HCT116 (cell line): Measurements from ENCODE around the gene HDDC3. TPM values are rescaled to one million over a fixed set of nuclear protein-coding genes. Genes with fewer than 3 reads are reported as not detected.

Experiments used
- ATAC-seq: fragments of 200-7000 bp; cut with Tn5 transposase; 2 replicates; pipeline ENCODE4 v1.9.1; 2020; ENCODE audit warnings: mild to moderate bottlenecking, moderate library complexity
- BruUV-seq: library from RNA; stranded (reverse); fragments of 400-500 nt; replicated peaks from 2 replicates; lab custom pipeline; 2021; lab: Mats Ljungman, UMichigan
- CTCF ChIA-PET: fragments of 300-600 bp; sonication (Branson Sonifier 250); formaldehyde crosslinking; loops from one replicate; lab custom pipeline; 2021; ENCODE audit warnings: antibody characterized with exemption; lab: Charles Lee
- POLR2A ChIA-PET: fragments of 300-600, 350-600 bp; sonication (Branson Sonifier 250); formaldehyde crosslinking; loops from one replicate; lab custom pipeline; 2021; ENCODE audit warnings: antibody characterized with exemption; lab: Charles Lee
- RAD21 ChIA-PET, 2 experiments: fragments of 300-600 bp; sonication (Branson Sonifier 250); formaldehyde crosslinking; loops; one replicate each; lab custom pipeline; 2023; ENCODE audit warnings: low total read pairs in 2 of 2; ENCODE audit not compliant: uncharacterized antibody in 2 of 2, unreplicated experiment in 2 of 2, low non-redundant PET in 1 of 2; lab: Charles Lee
- DNase-seq: peaks from one replicate; pipeline ENCODE4 v3.0.0-alpha.2; 2010; ENCODE audit warnings: low read depth, low spot score
- H2AFZ ChIP-seq: fragments of 200-600 bp; shearing (Covaris generic), sonication (generic); 2 replicates; pipeline ENCODE4 v1.6.1; 2017; ENCODE audit warnings: low read depth, mixed run types, mixed read lengths, antibody characterized with exemption, low read length; ENCODE audit not compliant: poor library complexity, severe bottlenecking
- H3K27ac ChIP-seq: 2 replicates; pipeline ENCODE4 v1.5.1; 2012; ENCODE audit warnings: low read depth, low read length
- H3K27me3 ChIP-seq: fragments of 200-600 bp; sonication (generic); 2 replicates; pipeline ENCODE4 v1.6.1; 2016; ENCODE audit warnings: mixed run types, low read length, mixed read lengths; ENCODE audit not compliant: insufficient read depth
- H3K36me3 ChIP-seq, 2 experiments: fragments of 200-500 bp in 1 of 2; fragments of 200-600 bp in 1 of 2; sonication (Bioruptor generic) in 1 of 2; sonication (generic) in 1 of 2; 2 replicates each; pipeline versions ENCODE4 v1.5.1 to v1.6.1; 2014 to 2016; ENCODE audit warnings: low read length in 2 of 2, inconsistent platforms in 1 of 2, mixed read lengths in 1 of 2, mixed run types in 1 of 2; ENCODE audit not compliant: insufficient read depth in 2 of 2, control insufficient read depth in 1 of 2
- H3K4me1 ChIP-seq, 2 experiments: fragments of 200-600 bp in 1 of 2; sonication (generic) in 1 of 2; 2 replicates each; pipeline versions ENCODE4 v1.5.1 to v1.6.1; 2012 to 2017; ENCODE audit warnings: low read length in 2 of 2, inconsistent platforms in 1 of 2, mild to moderate bottlenecking in 1 of 2, mixed read lengths in 1 of 2, mixed run types in 1 of 2, moderate library complexity in 1 of 2; ENCODE audit not compliant: insufficient read depth in 2 of 2, control insufficient read depth in 1 of 2
- H3K4me2 ChIP-seq: fragments of 200-600 bp; sonication (generic); 2 replicates; pipeline ENCODE4 v1.6.1; 2017; ENCODE audit warnings: mixed run types, low read length, mixed read lengths
- H3K4me3 ChIP-seq, 2 experiments: fragments of 200-600 bp in 1 of 2; sonication (generic) in 1 of 2; replicated peaks in 1 of 2; 2 replicates each; pipeline ENCODE4 v1.5.1; 2011 to 2016; ENCODE audit warnings: low read length in 2 of 2, control low read depth in 1 of 2, low read depth in 1 of 2, mild to moderate bottlenecking in 1 of 2, mixed read lengths in 1 of 2, mixed run types in 1 of 2
- H3K79me2 ChIP-seq: fragments of 200-600 bp; sonication (generic); 2 replicates; pipeline ENCODE4 v1.6.1; 2017; ENCODE audit warnings: mild to moderate bottlenecking, mixed run types, low read length, moderate library complexity, mixed read lengths; ENCODE audit not compliant: insufficient read depth
- H3K9ac ChIP-seq: fragments of 200-600 bp; sonication (generic); 2 replicates; pipeline ENCODE4 v1.6.1; 2016; ENCODE audit warnings: low read length, mixed read lengths
- H3K9me2 ChIP-seq: fragments of 200-600 bp; sonication (generic), shearing (Covaris generic); 2 replicates; pipeline ENCODE4 v1.6.1; 2017; ENCODE audit warnings: mixed run types, mild to moderate bottlenecking, moderate library complexity; ENCODE audit not compliant: insufficient read depth
- H3K9me3 ChIP-seq, 2 experiments: fragments of 200-500 bp in 1 of 2; fragments of 200-600 bp in 1 of 2; sonication (Bioruptor generic) in 1 of 2; sonication (generic) in 1 of 2; 2 replicates each; pipeline ENCODE4 v1.6.1; 2014 to 2017; ENCODE audit warnings: low read length in 2 of 2, mixed read lengths in 2 of 2, inconsistent platforms in 1 of 2, low read depth in 1 of 2, mild to moderate bottlenecking in 1 of 2, mixed run types in 1 of 2, moderate library complexity in 1 of 2; ENCODE audit not compliant: control insufficient read depth in 1 of 2, insufficient read depth in 1 of 2
- H4K20me1 ChIP-seq: fragments of 200-600 bp; sonication (generic), shearing (Covaris generic); 2 replicates; pipeline ENCODE4 v1.6.1; 2017; ENCODE audit warnings: mixed run types, mild to moderate bottlenecking, moderate library complexity; ENCODE audit not compliant: insufficient read depth
- ATF3 ChIP-seq: IDR thresholded peaks from 2 replicates; pipeline ENCODE4 v1.6.1; 2012
- CBX3 ChIP-seq: IDR thresholded peaks from 2 replicates; pipeline ENCODE4 v1.6.1; 2012; ENCODE audit warnings: low read depth
- CEBPB ChIP-seq: IDR thresholded peaks from 2 replicates; pipeline ENCODE4 v1.6.1; 2012; ENCODE audit warnings: low read depth
- CTCF ChIP-seq, 3 experiments: fragments of 200-600 bp in 1 of 3; sonication (generic) in 1 of 3; IDR thresholded peaks in 2 of 3; conservative IDR thresholded peaks in 1 of 3; 2 replicates each; pipeline ENCODE4 v1.5.1; 2012 to 2017; ENCODE audit warnings: low read depth in 2 of 3, low read length in 2 of 3, antibody characterized with exemption in 1 of 3, borderline replicate concordance in 1 of 3, control low read depth in 1 of 3, mild to moderate bottlenecking in 1 of 3, mixed read lengths in 1 of 3, mixed run types in 1 of 3, moderate library complexity in 1 of 3; ENCODE audit not compliant: insufficient read depth in 1 of 3
- EGR1 ChIP-seq: IDR thresholded peaks from 2 replicates; pipeline ENCODE4 v1.6.1; 2012; ENCODE audit warnings: low read depth
- ELF1 ChIP-seq: IDR thresholded peaks from 2 replicates; pipeline ENCODE4 v1.6.1; 2012; ENCODE audit warnings: low read depth, borderline replicate concordance
- EZH2 ChIP-seq: fragments of 200-600 bp; sonication (generic); IDR thresholded peaks from 2 replicates; pipeline ENCODE4 v1.6.1; 2017; ENCODE audit warnings: antibody characterized with exemption, mixed run types
- EZH2phosphoT487 ChIP-seq: fragments of 200-600 bp; IDR thresholded peaks from 2 replicates; pipeline ENCODE4 v1.6.1; 2018; ENCODE audit warnings: antibody characterized with exemption, borderline replicate concordance
- FOSL1 ChIP-seq: IDR thresholded peaks from 2 replicates; pipeline ENCODE4 v1.6.1; 2012; ENCODE audit warnings: low read depth
- MAX ChIP-seq: IDR thresholded peaks from 2 replicates; pipeline ENCODE4 v1.6.1; 2012
- POLR2AphosphoS5 ChIP-seq: IDR thresholded peaks from 2 replicates; pipeline ENCODE4 v1.6.1; 2011; ENCODE audit warnings: mild to moderate bottlenecking, low read depth, low read length, moderate library complexity
- RAD21 ChIP-seq: IDR thresholded peaks from 2 replicates; pipeline ENCODE4 v1.6.1; 2012; ENCODE audit warnings: low read depth, mild to moderate bottlenecking
- REST ChIP-seq: IDR thresholded peaks from 2 replicates; pipeline ENCODE4 v1.6.1; 2012; ENCODE audit warnings: low read depth
- SP1 ChIP-seq: IDR thresholded peaks from 2 replicates; pipeline ENCODE4 v1.6.1; 2012; ENCODE audit warnings: low read depth
- SRF ChIP-seq: IDR thresholded peaks from 2 replicates; pipeline ENCODE4 v1.6.1; 2012; ENCODE audit warnings: low read depth
- YY1 ChIP-seq: IDR thresholded peaks from 2 replicates; pipeline ENCODE4 v1.6.1; 2011; ENCODE audit warnings: low read length, low read depth, moderate library complexity, mild to moderate bottlenecking; ENCODE audit not compliant: insufficient replicate concordance; ENCODE audit errors: extremely low read depth
- ZFX ChIP-seq: fragments of 450-650 bp; IDR thresholded peaks from 2 replicates; pipeline ENCODE4 v1.6.1; 2017
- ZNF274 ChIP-seq: fragments of 200-500 bp; sonication (Bioruptor generic); IDR thresholded peaks from 2 replicates; pipeline ENCODE4 v1.6.1; 2014; ENCODE audit warnings: mild to moderate bottlenecking, low read depth, low read length, inconsistent platforms
- intact Hi-C: fragments of 100-400 bp; cut with micrococcal nuclease; formaldehyde crosslinking; loops from 2 replicates; pipeline ENCODE4 v1.10.0; 2022
- total RNA-seq: library from RNA; stranded (reverse); gene quantifications from one replicate; pipeline ENCODE4 v1.2.1, GENCODE V29; 2021; ENCODE audit not compliant: unreplicated experiment

Gene HDDC3
- total RNA-seq, 1 experiment from 2014 or later = 20.4 TPM

GRCh38 chr15:90914305-90915080 lies 17.9 kb downstream of the HDDC3 start:
- ChIA-PET POLR2A (no interaction called here), RAD21 (no interaction called here), CTCF (no interaction called here)
- H3K36me3 ChIP-seq = peaks cover 2 to 4% of the 10 kb centered on the region in 2 experiments; a peak in 2 of 4 replicates
- ATAC-seq (no peak), DNase-seq (no peak)
- no peak overlapping the region for H2AFZ ChIP-seq
- no peaks in the 10 kb centered on the region for H3K9me2 ChIP-seq
- no peaks in the 10 kb centered on the region for H4K20me1 ChIP-seq
- no peaks in the 10 kb centered on the region for H3K27me3 ChIP-seq
- no peaks in the 10 kb centered on the region for H3K9me3 ChIP-seq
- no peak overlapping the region for H3K4me3 ChIP-seq
- TF ChIP-seq POLR2AphosphoS5 (no peak), SRF (no peak), ATF3 (no peak), ELF1 (no peak), SP1 (no peak), FOSL1 (no peak), YY1 (no peak), CTCF (IDR thresholded peaks at IDR 0.05 in 2 of 3, conservative IDR thresholded peaks at IDR 0.05 in 1 of 3; ENCODE audit: borderline replicate concordance in 1 of 3, insufficient read depth in 1 of 3, low read depth in 2 of 3, low read length in 2 of 3) (no peak), ZNF274 (no peak), EZH2 (no peak), MAX (no peak), CBX3 (no peak), EZH2phosphoT487 (no peak), REST (no peak), ZFX (no peak), RAD21 (no peak), CEBPB (no peak), EGR1 (no peak)
- no peak overlapping the region for H3K27ac ChIP-seq
- no peak overlapping the region for H3K9ac ChIP-seq
- intact Hi-C loops = no loop called here
- no peaks in the 10 kb centered on the region for H3K79me2 ChIP-seq
- no TSS peak for BruUV-seq
- H3K4me1 ChIP-seq = no peaks in the 10 kb centered on the region
- H3K4me2 ChIP-seq = no peak overlapping the region
